Subcutaneous abdominal adipose tissue (tissue), 5 donors: ENCODE data around the gene RCN1.
"Not testable (repeated sequence)": the region's sequence is repeated elsewhere in the genome, so short reads cannot be mapped to it uniquely, and the experiment has no call there.

Source experiments
- H3K27ac ChIP-seq: one replicate; pipeline ENCODE4 v1.7.0; 2013; ENCODE audit warnings: low read depth, mild to moderate bottlenecking, inconsistent platforms, low read length, moderate library complexity
- H3K27me3 ChIP-seq, 5 donors: one replicate each; pipeline ENCODE4 v1.7.0; 2013; ENCODE audit warnings: low read length in 5 of 5, inconsistent platforms in 1 of 5; ENCODE audit not compliant: control insufficient read depth in 5 of 5, insufficient read depth in 4 of 5
- H3K36me3 ChIP-seq, 5 donors: one replicate each; pipeline ENCODE4 v1.7.0; 2013; ENCODE audit warnings: low read length in 5 of 5; ENCODE audit not compliant: control insufficient read depth in 5 of 5, insufficient read depth in 5 of 5
- H3K4me1 ChIP-seq, 5 donors: one replicate each; pipeline ENCODE4 v1.7.0; 2013; ENCODE audit warnings: low read length in 5 of 5, mild to moderate bottlenecking in 3 of 5, moderate library complexity in 1 of 5; ENCODE audit not compliant: control insufficient read depth in 5 of 5, insufficient read depth in 5 of 5
- H3K4me3 ChIP-seq, 5 donors: one replicate each; pipeline ENCODE4 v1.7.0; 2013; ENCODE audit warnings: low read length in 5 of 5, low read depth in 1 of 5
- H3K9ac ChIP-seq, 5 donors: one replicate each; pipeline ENCODE4 v1.7.0; 2013; ENCODE audit warnings: low read length in 5 of 5, mild to moderate bottlenecking in 4 of 5, moderate library complexity in 3 of 5
- H3K9me3 ChIP-seq, 5 donors: one replicate each; pipeline ENCODE4 v1.7.0; 2013; ENCODE audit warnings: low read length in 5 of 5; ENCODE audit not compliant: control insufficient read depth in 5 of 5
- donor health status: healthy.
- donor health status: healthy.
- donor health status: healthy.
- donor health status: healthy.
- donor health status: healthy.

RCN1 gene

DNA sequence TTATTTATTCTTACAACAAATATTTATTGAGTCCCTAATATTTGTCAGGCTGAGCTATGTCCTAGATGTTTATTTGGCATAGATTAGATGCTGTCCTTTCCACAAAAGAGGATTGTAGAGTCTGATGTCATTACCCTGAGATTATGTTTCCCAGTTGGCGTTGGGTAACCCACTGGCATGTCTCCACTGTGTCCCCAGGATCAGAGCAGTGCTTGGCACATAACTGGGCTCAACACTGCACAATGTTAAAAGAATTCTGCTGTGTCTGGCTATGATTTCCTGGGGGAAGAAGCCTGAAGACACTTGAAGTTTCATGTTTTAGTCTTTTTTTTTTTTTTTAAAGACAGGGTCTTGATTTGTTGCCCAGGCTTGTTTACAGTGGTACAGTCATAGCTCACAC, 4.0 kb downstream of the RCN1 start:
- Histone ChIP-seq H3K27me3 (no peaks in the 10 kb centered on the region), H3K27ac (no peak overlapping the region), H3K4me3 (no peak overlapping the region), H3K4me1 (peaks cover 0 to 40% (median 32%) of the 10 kb centered on the region in 5 donors), H3K9me3 (no peaks in the 10 kb centered on the region), H3K36me3 (peaks cover 0 to 26% (median 22%) of the 10 kb centered on the region in 5 donors), H3K9ac (no peak overlapping the region)

DNA sequence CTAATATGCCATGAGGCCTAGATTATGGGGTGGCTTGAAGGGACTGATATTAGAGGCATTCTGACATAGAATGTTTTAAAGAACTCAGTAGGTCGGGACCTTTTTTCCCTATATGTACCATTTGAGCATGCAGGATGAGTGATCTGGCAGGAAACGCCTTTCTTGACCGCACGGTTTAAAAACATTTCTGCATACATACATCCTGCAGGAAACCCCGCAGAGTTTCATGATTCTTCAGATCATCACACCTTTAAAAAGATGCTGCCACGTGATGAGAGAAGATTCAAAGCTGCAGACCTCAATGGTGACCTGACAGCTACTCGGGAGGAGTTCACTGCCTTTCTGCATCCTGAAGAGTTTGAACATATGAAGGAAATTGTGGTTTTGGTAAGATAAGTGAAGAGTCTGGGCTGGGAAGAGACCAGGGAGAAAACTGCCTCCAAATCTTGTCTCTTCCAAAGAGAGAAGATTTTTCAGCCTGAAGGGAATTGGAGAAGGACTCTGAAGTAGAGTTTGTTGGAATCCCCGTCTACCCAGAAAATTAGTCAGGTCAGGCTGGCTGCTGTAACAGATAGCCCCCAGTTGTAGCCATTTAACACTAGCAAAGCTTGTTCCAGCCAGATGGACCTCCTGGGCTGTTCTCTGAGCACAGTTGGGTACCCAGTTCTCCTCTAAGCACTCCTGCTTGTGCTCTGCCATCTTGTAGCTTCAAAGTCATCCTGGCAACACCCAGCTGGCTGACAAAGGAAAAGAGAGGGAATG, 7.4 kb downstream of the RCN1 start:
- no peak overlapping the region for H3K9ac ChIP-seq
- no peaks in the 10 kb centered on the region for H3K9me3 ChIP-seq
- H3K4me1 ChIP-seq, result peaks cover 0 to 19% (median 14%) of the 10 kb centered on the region in 5 donors
- no peaks in the 10 kb centered on the region for H3K27me3 ChIP-seq
- no peak overlapping the region for H3K27ac ChIP-seq
- no peak overlapping the region for H3K4me3 ChIP-seq
- H3K36me3 ChIP-seq, result peaks cover 14 to 58% (median 43%) of the 10 kb centered on the region in 5 donors

DNA sequence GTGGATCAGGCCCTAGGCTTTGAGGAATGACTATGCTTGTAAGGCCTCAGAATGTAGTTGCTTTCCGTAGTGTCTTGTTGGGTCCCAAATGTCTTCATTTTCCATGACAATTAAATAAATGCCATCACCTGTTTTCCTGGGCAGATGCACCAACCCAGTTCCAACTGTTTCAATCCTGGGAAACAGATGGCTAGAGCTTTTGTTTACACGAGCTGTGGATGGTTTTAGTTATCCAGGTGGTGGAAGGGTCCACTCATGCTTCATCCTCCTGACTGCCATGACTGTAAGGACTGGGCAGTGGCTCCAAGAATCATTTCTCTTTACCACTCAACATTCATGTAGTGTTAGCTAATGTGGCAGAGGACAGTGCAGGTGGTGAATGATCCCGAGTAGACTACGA, 8.6 kb downstream of the RCN1 start:
- Histone ChIP-seq H3K9me3 (no peaks in the 10 kb centered on the region), H3K9ac (no peak overlapping the region), H3K36me3 (peaks cover 23 to 67% (median 50%) of the 10 kb centered on the region in 5 donors)

DNA sequence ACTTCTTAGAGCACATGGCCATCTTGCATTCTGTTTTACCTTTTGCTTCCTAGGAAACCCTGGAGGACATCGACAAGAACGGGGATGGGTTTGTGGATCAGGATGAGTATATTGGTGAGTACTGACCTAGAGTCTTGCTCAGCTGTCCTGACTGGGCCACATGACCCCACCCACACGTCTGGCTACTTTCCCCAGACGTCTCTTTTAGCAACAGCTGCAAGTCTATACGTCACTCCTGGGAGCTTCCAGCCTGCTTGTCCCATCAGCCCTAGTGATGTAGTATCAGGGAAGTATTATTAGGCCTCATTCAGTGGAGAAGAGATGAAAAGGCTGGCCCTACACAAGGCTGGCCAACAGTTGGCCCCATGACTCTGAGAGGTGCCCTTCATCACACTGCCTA, 9.6 kb downstream of the RCN1 start:
- Histone ChIP-seq H3K4me1 (peaks cover 0 to 13% (median 0%) of the 10 kb centered on the region in 5 donors), H3K9ac (no peak overlapping the region), H3K27me3 (no peaks in the 10 kb centered on the region), H3K36me3 (peaks cover 23 to 71% (median 50%) of the 10 kb centered on the region in 5 donors), H3K4me3 (no peak overlapping the region), H3K9me3 (no peaks in the 10 kb centered on the region), H3K27ac (no peak overlapping the region)

More for the DNA sequence above, 8.6 kb downstream of the RCN1 start:
- Histone ChIP-seq H3K4me1 (peaks cover 0 to 18% (median 7%) of the 10 kb centered on the region in 5 donors), H3K27me3 (no peaks in the 10 kb centered on the region), H3K4me3 (no peak overlapping the region), H3K27ac (no peak overlapping the region)

DNA sequence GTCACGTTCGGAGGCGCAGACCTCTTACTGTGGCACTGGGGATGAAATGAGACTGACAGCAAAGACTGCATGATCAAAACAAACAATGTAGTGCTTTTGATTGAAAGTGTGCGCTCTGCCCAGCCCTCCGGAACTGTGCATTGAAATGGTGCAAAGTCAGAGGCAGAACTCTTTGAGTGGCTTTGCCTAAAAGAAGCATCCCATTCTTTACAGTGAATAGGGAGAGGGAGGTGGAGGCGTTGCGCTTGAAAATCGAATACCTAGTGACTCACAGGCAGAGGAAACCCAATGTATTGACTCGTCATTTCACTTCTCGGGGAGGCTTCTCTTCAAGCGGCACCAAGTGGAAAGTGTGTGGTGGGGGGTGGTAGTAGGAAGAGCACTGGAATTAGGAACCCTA, 10.9 kb downstream of the RCN1 start:
- no peaks in the 10 kb centered on the region for H3K27me3 ChIP-seq
- peaks cover 0 to 13% (median 0%) of the 10 kb centered on the region in 5 donors for H3K4me1 ChIP-seq
- no peak overlapping the region for H3K27ac ChIP-seq
- H3K9me3 ChIP-seq, result no peaks in the 10 kb centered on the region
- H3K9ac ChIP-seq, result no peak overlapping the region
- peaks cover 23 to 79% (median 57%) of the 10 kb centered on the region in 5 donors for H3K36me3 ChIP-seq
- H3K4me3 ChIP-seq, result no peak overlapping the region

DNA sequence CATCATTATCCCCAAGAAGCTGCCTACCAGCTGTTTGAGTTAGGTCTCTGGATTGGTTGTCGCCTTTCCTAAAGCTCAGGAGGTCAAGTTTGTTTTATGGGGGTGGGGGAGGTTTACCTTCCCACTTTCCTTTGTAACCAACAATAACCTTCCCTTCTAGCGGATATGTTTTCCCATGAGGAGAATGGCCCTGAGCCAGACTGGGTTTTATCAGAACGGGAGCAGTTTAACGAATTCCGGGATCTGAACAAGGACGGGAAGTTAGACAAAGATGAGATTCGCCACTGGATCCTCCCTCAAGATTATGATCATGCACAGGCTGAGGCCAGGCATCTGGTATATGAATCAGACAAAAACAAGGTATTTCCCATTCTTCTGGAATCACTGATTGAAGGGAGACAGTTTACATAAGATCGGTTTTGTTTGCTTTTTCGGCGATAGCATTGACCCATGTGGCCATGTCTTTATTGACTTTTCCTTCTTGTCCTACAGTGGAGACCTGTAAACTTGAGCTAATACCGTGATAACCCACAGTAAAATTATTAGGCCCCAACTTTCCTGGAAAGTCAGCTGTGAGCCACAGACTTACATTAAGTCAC, 12.3 kb downstream of the RCN1 start:
- not testable (repeated sequence) for H3K27me3 ChIP-seq, H3K4me3 ChIP-seq, H3K9ac ChIP-seq, H3K9me3 ChIP-seq
- Histone ChIP-seq H3K27ac (peak overlapping the region; percentile 21), H3K4me1 (peaks cover 0 to 13% (median 0%) of the 10 kb centered on the region in 5 donors), H3K36me3 (peaks cover 23 to 65% (median 50%) of the 10 kb centered on the region in 5 donors)

DNA sequence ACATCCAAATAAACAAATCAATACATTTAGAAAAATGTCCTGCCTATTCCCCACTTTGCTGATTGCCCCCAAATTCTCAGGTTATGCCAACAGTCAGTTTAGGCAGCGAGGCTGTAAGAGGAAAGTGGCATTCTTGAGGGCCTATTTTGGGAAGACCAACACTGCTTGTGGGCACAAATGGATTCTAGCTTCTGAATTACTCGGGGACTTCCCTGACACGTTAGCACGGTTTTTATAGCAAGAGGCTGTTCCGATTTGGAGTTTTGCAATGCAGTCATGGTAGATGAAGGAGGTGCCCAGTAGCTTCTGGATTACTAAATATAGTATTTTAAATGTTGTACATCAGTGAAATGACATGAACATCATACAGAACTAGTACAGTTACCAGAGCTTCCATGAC, 13.1 kb downstream of the RCN1 start:
- H3K27me3 ChIP-seq, result no peaks in the 10 kb centered on the region
- no peak overlapping the region for H3K9ac ChIP-seq
- H3K27ac ChIP-seq, result peak overlapping the region; percentile 15
- H3K4me1 ChIP-seq, result peaks cover 0 to 13% (median 0%) of the 10 kb centered on the region in 5 donors
- no peaks in the 10 kb centered on the region for H3K9me3 ChIP-seq
- H3K36me3 ChIP-seq, result peaks cover 23 to 58% (median 44%) of the 10 kb centered on the region in 5 donors
- H3K4me3 ChIP-seq, result no peak overlapping the region

DNA sequence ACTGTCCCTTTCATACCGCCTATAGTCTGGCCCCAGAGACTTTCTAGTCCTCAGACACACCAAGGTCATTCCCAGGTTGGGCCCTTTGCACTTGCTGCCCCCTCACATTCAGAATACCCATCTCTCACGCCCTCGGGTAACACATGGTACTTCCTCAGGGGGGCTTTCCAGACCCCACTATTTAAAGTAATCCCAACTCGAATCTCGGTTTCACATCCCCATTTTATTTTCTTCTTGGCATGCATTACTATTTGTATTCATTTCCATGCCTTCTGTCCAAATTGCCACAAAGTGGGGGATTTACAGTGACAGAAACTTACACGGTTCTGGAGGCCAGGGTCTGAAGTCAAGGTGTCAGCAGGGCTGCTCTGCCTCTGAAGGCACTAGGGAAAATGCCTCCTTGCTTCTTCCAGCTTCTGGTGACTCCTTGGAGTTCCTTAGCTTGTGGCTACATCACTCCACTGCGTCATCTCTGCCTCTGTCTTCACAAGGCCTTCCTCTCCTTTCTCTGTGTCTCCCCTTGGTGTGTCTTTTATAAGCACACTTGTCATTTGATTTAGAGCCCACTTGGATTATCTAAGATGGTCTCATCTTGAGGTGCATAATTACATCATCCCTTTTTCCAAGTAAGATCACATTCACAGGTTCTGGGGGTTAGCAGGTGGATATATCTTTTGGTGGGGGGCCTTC, 15.1 kb downstream of the RCN1 start:
- H3K9me3 ChIP-seq, result no peaks in the 10 kb centered on the region
- peaks cover 22 to 41% (median 29%) of the 10 kb centered on the region in 5 donors for H3K36me3 ChIP-seq
- no peak overlapping the region for H3K9ac ChIP-seq
- peaks cover 0 to 13% (median 0%) of the 10 kb centered on the region in 5 donors for H3K4me1 ChIP-seq
- no peaks in the 10 kb centered on the region for H3K27me3 ChIP-seq
- H3K4me3 ChIP-seq, result no peak overlapping the region
- no peak overlapping the region for H3K27ac ChIP-seq

DNA sequence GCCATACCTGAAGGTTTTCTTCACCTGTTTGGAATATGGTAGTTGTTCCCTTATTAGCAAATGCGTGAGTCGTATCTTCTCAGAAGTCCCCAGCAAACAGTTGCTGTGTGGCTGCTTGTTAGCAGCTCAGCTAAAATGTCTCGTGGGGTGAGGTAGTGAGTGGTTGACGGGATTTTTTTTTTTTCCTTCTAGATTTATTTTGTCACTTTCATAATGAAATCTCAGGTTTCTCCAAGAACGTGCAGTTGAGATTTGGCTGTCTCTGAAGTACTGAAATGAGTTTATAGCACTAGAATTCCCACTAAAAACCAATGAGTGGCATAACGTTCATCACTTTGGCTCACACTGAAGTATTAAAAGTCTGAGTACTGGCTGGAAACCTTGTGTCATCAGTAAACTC, 16.8 kb downstream of the RCN1 start:
- H3K9ac ChIP-seq, result no peak overlapping the region
- H3K27ac ChIP-seq, result no peak overlapping the region
- peaks cover 0 to 9% (median 0%) of the 10 kb centered on the region in 5 donors for H3K4me1 ChIP-seq
- H3K27me3 ChIP-seq, result no peaks in the 10 kb centered on the region
- H3K36me3 ChIP-seq, result peaks cover 14 to 27% (median 16%) of the 10 kb centered on the region in 5 donors
- H3K4me3 ChIP-seq, result no peak overlapping the region
- H3K9me3 ChIP-seq, result no peaks in the 10 kb centered on the region

DNA sequence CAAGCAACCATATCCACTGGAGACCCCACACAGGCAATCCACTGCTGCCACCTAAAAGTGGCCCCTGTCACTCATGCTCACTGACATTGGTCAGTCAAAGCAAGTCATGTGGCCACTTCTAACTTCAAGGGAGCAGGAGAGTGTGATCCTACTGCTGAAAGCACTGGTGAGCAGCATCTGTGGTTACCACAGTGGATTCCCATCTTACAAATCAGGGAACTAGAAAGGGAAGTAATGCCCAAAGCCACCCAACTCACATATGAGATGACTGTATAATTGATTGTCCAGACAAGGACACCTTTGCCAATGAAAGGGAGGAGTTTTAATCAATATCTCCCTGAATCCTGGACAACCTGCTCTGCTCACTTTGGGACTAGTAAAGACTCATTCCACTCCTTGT, 17.7 kb downstream of the RCN1 start:
- H3K9ac ChIP-seq, result no peak overlapping the region
- H3K9me3 ChIP-seq, result no peaks in the 10 kb centered on the region
- H3K4me3 ChIP-seq, result no peak overlapping the region
- peaks cover 0 to 6% (median 0%) of the 10 kb centered on the region in 5 donors for H3K4me1 ChIP-seq
- no peak overlapping the region for H3K27ac ChIP-seq
- H3K36me3 ChIP-seq, result peaks cover 7 to 18% (median 14%) of the 10 kb centered on the region in 5 donors
- peaks cover 0 to 3% (median 0%) of the 10 kb centered on the region in 5 donors for H3K27me3 ChIP-seq
